NB4 (cell line): ENCODE measurements around the gene ARHGAP45.

Experiments
- DNase-seq: peaks from one replicate; pipeline ENCODE4 v3.0.0; 2010; ENCODE audit warnings: low read depth
- H3K4me3 ChIP-seq: one replicate; pipeline ENCODE4 v1.5.1; 2011; ENCODE audit warnings: mild to moderate bottlenecking, low read depth, low read length, moderate library complexity
- CTCF ChIP-seq: IDR thresholded peaks from one replicate; pipeline ENCODE4 v1.5.1; 2012; ENCODE audit warnings: low read depth, low read length
- MYC ChIP-seq: IDR thresholded peaks from 2 replicates; pipeline ENCODE4 v1.6.1; 2011; ENCODE audit warnings: low read depth, low read length
- POLR2A ChIP-seq: IDR thresholded peaks from 2 replicates; pipeline ENCODE4 v1.6.1; 2011; ENCODE audit warnings: mild to moderate bottlenecking; ENCODE audit not compliant: insufficient read length; ENCODE audit errors: extremely low read depth
- TF ChIP-seq, protein P1 (sequence below): IDR thresholded peaks from 2 replicates; pipeline ENCODE4 v1.6.1; 2011; ENCODE audit warnings: low read depth, low read length

Gene ARHGAP45

GRCh38 chr19:1028062-1028926 lies 38.7 kb upstream of the ARHGAP45 start:
- peak overlapping the region; percentile 68 for H3K4me3 ChIP-seq
- TF ChIP-seq, protein P1, sequence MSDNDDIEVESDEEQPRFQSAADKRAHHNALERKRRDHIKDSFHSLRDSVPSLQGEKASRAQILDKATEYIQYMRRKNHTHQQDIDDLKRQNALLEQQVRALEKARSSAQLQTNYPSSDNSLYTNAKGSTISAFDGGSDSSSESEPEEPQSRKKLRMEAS, result no peak
- TF ChIP-seq MYC, result no peak
- TF ChIP-seq CTCF, result no peak
- no peak for TF ChIP-seq POLR2A
- peak; percentile 76 for DNase-seq

DNA sequence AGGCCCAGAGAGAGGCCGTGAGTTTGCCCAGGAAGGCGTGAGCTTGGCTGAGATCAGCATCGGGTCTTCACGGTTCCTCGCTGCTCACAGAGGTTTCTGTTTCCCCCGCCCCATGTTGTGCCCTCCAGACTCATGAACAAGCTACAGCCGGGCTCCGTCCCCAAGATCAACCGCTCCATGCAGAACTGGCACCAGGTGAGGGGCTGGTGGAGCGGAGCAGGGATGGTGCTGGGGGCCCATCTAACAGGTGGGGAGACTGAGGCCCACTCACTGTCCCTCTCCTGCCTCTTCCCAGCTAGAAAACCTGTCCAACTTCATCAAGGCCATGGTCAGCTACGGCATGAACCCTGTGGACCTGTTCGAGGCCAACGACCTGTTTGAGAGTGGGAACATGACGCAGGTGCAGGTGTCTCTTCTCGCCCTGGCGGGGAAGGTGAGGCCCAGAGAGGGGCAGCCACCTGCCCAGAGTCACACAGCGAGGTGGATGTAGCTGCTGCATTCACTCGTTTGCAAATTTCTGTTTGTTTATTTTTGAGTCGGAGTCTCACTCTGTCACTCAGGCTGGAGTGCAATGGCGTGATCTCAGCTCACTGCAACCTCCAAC lies 34.6 kb upstream of the ARHGAP45 start:
- DNase-seq, result no peak
- H3K4me3 ChIP-seq, result no peak overlapping the region
- TF ChIP-seq, protein P1, result no peak
- TF ChIP-seq MYC (no peak), CTCF (no peak), POLR2A (no peak)

- DNase-seq, result peak; percentile 23
- no peak overlapping the region for H3K4me3 ChIP-seq
- TF ChIP-seq, protein P1, result no peak
- TF ChIP-seq MYC, result no peak
- TF ChIP-seq POLR2A, result no peak
- TF ChIP-seq CTCF, result peak; percentile 7
Observed at GRCh38 chr19:1035998-1036621, 30.9 kb upstream of the ARHGAP45 start.

DNA sequence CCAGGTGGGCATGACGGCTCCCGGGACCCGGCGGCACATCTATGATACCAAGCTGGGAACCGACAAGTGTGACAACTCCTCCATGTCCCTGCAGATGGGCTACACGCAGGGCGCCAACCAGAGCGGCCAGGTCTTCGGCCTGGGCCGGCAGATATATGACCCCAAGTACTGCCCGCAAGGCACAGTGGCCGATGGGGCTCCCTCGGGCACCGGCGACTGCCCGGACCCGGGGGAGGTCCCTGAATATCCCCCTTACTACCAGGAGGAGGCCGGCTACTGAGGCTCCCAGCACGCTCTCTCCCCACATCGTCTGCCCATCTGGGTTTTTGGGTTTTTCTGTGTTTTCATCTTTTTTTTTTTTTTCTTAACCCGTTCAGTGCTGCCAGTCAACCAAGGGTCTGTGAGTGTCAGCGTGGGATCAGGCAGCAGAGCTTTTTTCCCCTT lies 29.3 kb upstream of the ARHGAP45 start:
- H3K4me3 ChIP-seq, result no peak overlapping the region
- TF ChIP-seq MYC (no peak), POLR2A (no peak), CTCF (no peak)
- TF ChIP-seq, protein P1, result no peak

DNA sequence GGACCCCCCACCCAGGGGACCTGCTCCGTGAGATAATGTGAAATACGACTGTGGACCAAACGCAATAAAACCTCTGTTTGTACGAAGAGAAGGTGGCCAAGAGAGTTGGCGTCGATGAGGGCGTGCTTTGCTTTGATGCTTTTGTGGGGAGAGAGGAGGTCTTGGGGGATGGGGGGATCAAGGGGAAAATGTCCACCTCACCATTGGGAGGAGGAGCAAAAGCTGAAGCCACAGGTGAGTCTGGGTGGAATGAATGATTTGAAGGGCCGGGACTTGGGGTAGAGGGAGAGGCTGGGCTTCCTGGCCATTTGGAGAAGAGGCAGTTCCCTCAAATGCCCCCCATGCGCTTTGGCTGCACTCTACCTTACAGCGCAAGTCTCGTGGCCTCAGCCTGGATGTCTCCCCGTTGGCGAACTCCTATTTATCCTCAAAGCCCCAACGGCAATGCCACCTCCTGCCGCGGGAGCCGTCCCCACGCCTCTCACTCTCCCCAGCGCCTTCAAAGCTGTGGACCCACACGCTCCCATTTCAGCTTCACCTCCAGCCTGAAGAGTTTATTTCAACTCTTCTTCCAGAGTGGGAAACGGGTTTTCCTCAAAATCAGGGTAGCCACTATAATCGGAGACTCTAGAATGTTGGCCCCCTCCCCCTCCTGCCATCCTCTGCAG lies 27.9 kb upstream of the ARHGAP45 start:
- H3K4me3 ChIP-seq, result no peak overlapping the region
- DNase-seq, result no peak
- TF ChIP-seq POLR2A (no peak), MYC (no peak), CTCF (no peak)
- TF ChIP-seq, protein P1, result no peak

More for the DNA sequence above, 29.3 kb upstream of the ARHGAP45 start:
- DNase-seq, result no peak
